ENCODE results near the gene SLX9.
"Not testable (repeated sequence)": the region's sequence is repeated elsewhere in the genome, so short reads cannot be mapped to it uniquely, and the experiment has no call there.

Gene SLX9

GRCh38 chr21:44960141-44961092 is 20.6 kb downstream of the SLX9 start:
- DNase-seq (ENCODE audit: low spot score), result no peak

- DNase-seq (ENCODE audit: low spot score), result no peak
Measured at GRCh38 chr21:44962403-44962966, 22.7 kb downstream of the SLX9 start.

- no peak for DNase-seq (ENCODE audit: low spot score)
Measured at GRCh38 chr21:44964381-44964780, 24.6 kb downstream of the SLX9 start.

DNA sequence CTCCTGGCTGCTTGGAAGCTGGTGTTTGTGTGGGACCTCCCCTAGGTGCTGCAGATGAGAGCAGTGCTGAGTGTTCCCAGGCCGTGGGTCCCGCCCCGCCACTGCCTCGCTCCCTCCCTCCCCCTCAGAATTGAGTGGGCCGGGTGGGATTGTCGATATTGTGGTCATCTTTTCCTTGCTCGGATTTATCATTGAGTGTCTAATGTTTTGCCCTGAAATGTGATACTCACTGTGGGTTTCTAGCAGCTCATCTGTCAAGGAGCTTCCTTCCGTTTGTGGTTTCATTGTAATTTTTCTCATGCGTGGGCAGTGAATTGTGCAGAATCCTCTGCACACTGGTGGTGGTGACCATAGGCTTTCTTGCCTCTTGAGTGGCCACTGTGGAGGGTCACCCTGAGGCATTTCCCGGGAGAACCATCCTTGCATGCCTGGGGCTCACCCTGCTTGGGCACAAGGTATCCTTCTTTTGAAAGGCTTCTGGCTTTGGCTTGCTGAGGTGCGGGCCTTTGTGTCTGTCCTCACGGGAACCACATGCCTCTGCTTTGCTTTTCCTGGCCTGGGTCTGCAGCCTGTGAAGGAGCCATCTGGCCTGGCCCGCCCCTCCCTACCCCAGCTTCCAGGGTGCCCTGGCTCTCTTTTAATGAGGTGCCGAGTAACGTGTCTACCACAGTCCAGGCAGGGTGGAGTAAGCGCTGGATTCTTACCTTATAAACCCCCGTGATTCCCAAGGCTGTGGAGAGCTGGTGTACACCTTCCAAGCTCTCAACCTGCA is 25.6 kb downstream of the SLX9 start:
- DNase-seq (ENCODE audit: low spot score), result no peak

DNA sequence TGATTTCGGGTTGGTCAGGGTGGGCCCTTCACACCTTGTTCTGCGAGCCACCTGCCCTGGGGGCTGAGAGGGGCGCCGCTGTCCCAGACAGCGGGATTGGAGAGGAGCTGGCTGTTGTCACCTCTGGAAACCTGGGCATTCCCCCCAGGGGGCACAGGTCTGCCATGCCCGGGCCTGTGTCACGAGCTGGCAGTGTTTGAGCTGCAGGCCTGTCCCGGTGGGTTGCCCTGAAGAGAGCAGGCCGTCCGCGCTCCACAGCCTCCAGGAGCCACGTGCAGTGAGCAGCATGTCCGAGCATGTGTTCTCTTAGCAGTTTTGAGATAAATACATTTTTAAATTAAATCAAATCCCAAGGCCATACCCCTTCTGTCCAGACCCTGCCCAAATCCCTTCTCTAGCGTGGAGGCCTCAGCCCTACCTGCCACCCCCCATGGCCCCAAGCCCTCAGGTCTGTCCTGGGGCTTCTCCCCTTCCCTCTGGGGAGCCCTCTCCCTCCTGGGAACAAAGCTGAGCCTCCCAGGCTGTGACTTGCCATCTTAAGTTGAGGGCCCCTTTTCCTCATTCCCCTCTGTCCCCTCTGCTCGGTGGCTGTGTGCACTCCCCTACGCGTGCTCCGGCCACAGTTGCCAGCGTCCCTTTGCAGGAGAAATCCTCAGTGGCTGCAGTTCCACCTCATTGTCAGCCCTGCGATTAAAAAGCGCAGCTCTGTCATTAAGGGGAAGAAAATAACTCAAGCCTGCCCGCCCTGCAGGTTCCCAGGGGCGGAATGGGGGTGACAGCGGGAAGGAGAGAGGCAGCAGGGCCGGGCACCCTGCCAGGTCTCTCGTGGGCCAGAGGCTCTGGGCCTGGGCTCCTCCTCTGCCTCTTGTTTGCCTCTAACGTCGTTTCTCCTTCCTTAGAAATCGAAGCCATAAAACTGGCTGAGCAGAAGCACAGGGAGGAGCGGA is 26.6 kb downstream of the SLX9 start:
- no peak for DNase-seq (ENCODE audit: low spot score)

DNA sequence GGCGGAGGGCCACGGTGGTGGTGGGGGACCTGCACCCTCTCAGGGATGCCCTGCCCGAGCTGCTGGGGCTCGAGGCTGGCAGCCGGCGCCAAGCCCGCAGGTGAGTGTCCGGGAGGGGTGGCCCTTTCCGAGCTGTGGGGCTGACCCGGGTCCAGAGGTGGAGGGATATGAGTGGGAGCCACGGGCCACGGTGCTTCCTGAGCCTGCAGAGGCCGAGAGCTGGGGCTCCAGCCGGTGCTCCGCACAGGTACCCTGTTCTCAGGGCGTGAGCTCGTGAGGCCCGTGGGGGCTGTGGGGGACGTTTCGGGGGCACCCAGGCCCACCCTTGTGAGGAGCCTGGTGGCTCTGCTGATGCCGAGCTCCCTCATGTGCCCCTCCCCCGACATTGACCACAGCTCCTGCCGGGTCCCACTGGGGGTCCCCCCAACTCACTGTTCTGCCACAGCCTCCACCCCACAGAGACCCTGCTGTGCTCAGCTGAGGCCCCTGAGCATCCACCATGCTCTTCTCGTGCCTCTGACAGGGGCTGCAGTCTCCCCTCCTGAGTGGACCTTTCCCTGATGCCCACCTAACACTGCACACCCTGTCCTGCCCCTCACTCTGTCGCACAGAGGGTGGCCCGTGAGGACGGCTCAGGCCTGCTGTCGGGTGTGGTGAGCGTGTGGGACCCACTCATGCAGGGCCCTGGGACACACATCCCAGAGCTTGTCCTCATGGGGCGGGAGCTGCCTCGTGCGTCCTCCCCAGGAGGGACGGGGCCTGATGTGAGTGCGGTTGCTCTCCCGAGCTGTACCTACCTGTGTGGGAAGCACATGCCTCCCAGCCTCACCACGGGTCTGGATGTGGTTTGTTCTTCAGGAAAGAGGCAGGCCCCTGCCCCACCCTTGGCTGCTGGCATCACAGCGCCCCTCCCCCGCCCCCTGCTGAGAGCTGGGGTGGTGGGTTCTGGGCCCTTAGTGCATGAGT is 27.5 kb downstream of the SLX9 start:
- DNase-seq (ENCODE audit: low spot score), result no peak

- DNase-seq (ENCODE audit: low spot score), result no peak
Measured at GRCh38 chr21:44969066-44969670, 29.3 kb downstream of the SLX9 start.

DNA sequence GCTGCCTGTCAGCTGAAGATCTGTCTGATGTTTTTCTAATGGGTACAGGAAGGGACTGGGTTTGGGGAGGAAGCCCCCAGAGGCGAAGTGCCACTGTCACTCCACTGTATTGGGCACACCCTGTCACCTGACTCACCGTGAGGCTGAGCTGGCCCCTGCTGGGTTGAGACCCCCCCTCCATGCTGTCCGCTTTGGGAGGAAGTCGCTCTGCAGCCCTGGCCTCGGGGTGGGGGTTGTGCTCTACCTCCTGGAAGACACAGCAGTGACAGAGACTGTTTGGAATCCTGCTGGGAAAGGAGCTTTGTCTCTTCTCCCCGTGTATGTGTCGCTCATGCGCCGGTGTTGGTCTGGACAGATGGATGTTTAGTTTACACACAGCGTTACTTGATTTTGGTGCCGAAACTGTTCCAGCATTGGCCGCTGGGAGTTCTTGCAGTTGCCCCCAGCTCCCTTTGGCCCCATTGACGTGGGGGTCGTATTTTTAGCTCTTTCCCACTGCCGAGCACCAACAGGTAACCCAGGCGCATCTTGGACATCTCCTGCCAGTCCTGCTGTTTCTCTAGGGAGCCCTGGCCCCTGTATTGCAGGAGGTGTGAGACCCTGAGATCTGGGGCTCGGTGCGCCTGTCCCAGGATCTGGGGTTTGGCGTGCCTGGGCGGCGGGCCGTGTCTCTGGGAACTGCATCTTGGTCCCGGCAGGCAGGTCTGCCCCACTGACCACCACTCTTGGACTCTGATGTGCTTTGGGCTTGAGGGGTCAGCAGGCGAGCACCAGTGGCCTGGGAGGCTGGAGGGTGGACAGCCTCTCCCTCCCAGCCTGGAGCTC is 30.3 kb downstream of the SLX9 start:
- DNase-seq (ENCODE audit: low spot score), result no peak

- no peak for DNase-seq (ENCODE audit: low spot score)
Measured at GRCh38 chr21:44970766-44971671, 31.2 kb downstream of the SLX9 start.

GRCh38 chr21:44971672-44971995 is 31.8 kb downstream of the SLX9 start:
- DNase-seq (ENCODE audit: low spot score), result no peak

- no peak for DNase-seq (ENCODE audit: low spot score)
Measured at GRCh38 chr21:44972301-44972814, 32.5 kb downstream of the SLX9 start.

DNA sequence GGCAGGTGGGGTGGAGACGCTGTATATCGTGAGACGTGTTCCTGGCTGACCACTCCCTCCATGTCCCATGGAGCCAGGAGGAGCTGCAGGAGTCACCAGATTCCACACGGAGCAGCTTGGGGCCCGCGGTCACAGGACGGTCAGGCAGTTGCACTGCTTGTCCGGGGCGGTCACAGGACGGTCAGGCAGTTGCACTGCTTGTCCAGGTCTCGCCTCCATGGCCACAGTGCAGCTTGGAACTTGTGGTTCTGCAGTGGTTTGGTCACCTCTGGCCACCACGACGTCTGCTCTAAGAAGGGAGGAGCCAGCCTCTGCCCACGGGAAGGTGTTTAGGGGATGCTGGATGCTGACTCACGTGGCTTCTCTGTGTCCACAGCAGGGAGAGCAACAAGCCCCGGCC is 33.0 kb downstream of the SLX9 start:
- no peak for DNase-seq (ENCODE audit: low spot score)

DNA sequence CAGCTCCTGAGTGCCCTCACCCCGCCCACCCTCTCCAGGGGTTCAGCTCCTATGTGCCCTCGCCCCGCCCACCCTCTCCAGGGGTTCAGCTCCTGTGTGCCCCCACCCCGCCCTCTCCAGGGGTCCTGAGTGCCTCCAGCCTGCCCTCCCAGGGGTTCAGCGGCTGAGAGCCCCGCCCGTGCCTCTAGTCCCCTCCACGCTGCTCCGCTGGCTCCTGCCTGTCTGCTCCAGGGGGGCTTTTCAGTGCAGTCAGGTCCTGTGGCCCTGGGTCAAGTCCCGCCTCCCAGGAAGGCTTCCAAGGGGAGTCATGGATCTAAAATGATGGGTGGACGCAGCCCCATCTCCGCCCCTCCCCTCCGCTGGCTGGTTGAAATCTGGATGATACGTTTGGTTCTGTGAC is 33.8 kb downstream of the SLX9 start:
- DNase-seq (ENCODE audit: low spot score), result no peak

DNA sequence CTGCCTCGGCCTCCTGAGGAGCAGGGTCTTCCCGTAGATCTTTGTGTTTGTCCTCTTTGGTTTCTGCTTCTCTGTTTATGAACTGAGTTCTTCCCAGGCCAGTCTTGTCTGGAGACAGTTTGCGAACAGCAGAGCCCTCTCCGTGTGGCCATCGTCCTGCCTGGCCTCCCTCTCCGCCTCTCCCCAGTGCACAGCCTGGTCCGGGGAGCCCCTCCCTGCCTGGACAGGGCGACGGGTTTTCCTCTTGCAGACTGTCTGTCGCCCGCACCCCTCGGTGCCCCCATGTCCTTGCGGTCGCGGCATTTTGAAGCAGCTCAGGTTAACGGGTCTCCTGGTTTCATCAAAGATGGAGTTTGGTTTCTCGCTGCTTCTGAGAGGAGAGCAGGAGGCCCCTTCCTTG is 34.8 kb downstream of the SLX9 start:
- no peak for DNase-seq (ENCODE audit: low spot score)

- DNase-seq (ENCODE audit: low spot score), result no peak
Measured at GRCh38 chr21:44975720-44976555, 36.1 kb downstream of the SLX9 start.

GRCh38 chr21:44976556-44977393 is 36.9 kb downstream of the SLX9 start:
- DNase-seq (ENCODE audit: low spot score), result not testable (repeated sequence)

All from D341Med (cell line).